Erythroblast (primary cell): Measurements from ENCODE around the gene HGFAC.

Experiments used
- GATA1 ChIP-seq: IDR thresholded peaks from 2 replicates; pipeline ENCODE4 v1.6.1; 2011; ENCODE audit warnings: low read depth, mild to moderate bottlenecking, control low read depth, low read length, moderate library complexity
- POLR2A ChIP-seq: IDR thresholded peaks from 2 replicates; pipeline ENCODE4 v1.6.1; 2011; ENCODE audit warnings: mild to moderate bottlenecking, low read length

- TF ChIP-seq POLR2A (no peak), GATA1 (no peak)
These were observed 35.7 kb upstream of the HGFAC start for GRCh38 chr4:3406021-3406420.
